ENCODE results near the gene CHAT.
"Not testable (repeated sequence)": the region's sequence is repeated elsewhere in the genome, so short reads cannot be mapped to it uniquely, and the experiment has no call there.

- not testable (repeated sequence) for TF ChIP-seq CTCF (IDR thresholded peaks at IDR 0.05); PHF8 (IDR thresholded peaks at IDR 0.05; ENCODE audit: borderline replicate concordance, low read depth); SMC3 (IDR thresholded peaks at IDR 0.05); BCL3 (IDR thresholded peaks at IDR 0.05); CEBPB (IDR thresholded peaks at IDR 0.05); BHLHE40 (IDR thresholded peaks at IDR 0.05; ENCODE audit: low read depth, low read length); JUNB (IDR thresholded peaks at IDR 0.05); RFX5 (IDR thresholded peaks at IDR 0.05)
Measured at GRCh38 chr10:49682449-49682848, 68.6 kb downstream of the CHAT start.

All from A549 (cell line).